ENCODE data around the gene RECQL5.

GRCh38 chr17:75619506-75620431, 47.2 kb downstream of the RECQL5 start:
- TF ChIP-seq POLR2A (IDR thresholded peaks at IDR 0.05; ENCODE audit: low read depth, low read length): no peak
- no peak for TF ChIP-seq POLR2AphosphoS5 (IDR thresholded peaks at IDR 0.05; ENCODE audit: low read depth, low read length)

Data from GM12892 (cell line).